SU-DHL-6 (cell line): ENCODE measurements around the gene GNG4.

Experiments used
- H2AFZ ChIP-seq: fragments of 200-600 bp; sonication (generic); 2 replicates; pipeline ENCODE4 v1.6.1; 2014; ENCODE audit warnings: low read depth, mild to moderate bottlenecking, moderate library complexity, mixed read lengths, antibody characterized with exemption, low read length; ENCODE audit not compliant: severe bottlenecking
- H3F3A ChIP-seq: fragments of 200-600 bp; shearing (Covaris generic); 2 replicates; pipeline ENCODE4 v1.6.0; 2016; ENCODE audit warnings: antibody characterized with exemption, mild to moderate bottlenecking; ENCODE audit not compliant: insufficient read depth
- H3K27ac ChIP-seq: fragments of 200-600 bp; sonication (generic); 2 replicates; pipeline ENCODE4 v1.5.1; 2016; ENCODE audit warnings: low read depth, mild to moderate bottlenecking, low read length, moderate library complexity, mixed read lengths
- H3K27me3 ChIP-seq: fragments of 200-600 bp; sonication (generic), shearing (Covaris generic); 2 replicates; pipeline ENCODE4 v1.6.0; 2014; ENCODE audit warnings: mild to moderate bottlenecking, low read length
- H3K36me3 ChIP-seq: fragments of 200-600 bp; sonication (generic); 2 replicates; pipeline ENCODE4 v1.6.1; 2014; ENCODE audit warnings: mild to moderate bottlenecking, low read length, mixed read lengths
- H3K4me2 ChIP-seq: fragments of 300-600, 200-600 bp; shearing (Covaris generic), sonication (generic); 2 replicates; pipeline ENCODE4 v1.6.0; 2014; ENCODE audit warnings: low read length, low read depth, mild to moderate bottlenecking; ENCODE audit not compliant: poor library complexity, severe bottlenecking
- H3K4me3 ChIP-seq: fragments of 200-600 bp; sonication (generic); 2 replicates; pipeline ENCODE4 v1.5.1; 2014; ENCODE audit warnings: antibody characterized with exemption, low read length, mild to moderate bottlenecking, mixed read lengths; ENCODE audit not compliant: insufficient read depth, poor library complexity, severe bottlenecking
- H3K79me2 ChIP-seq: fragments of 200-600 bp; sonication (generic); 2 replicates; pipeline ENCODE4 v1.6.1; 2014; ENCODE audit warnings: mild to moderate bottlenecking, low read length, moderate library complexity; ENCODE audit not compliant: insufficient read depth
- H3K9ac ChIP-seq: fragments of 200-600 bp; sonication (generic); 2 replicates; pipeline ENCODE4 v1.7.0; 2014; ENCODE audit warnings: mild to moderate bottlenecking, low read length
- H3K9me2 ChIP-seq: fragments of 200-600 bp; sonication (generic); replicated peaks from 2 replicates; pipeline ENCODE4 v1.6.1; 2014; ENCODE audit warnings: low read length; ENCODE audit not compliant: insufficient read depth
- H3K9me3 ChIP-seq: fragments of 200-600 bp; sonication (generic); 2 replicates; pipeline ENCODE4 v1.6.1; 2014; ENCODE audit warnings: low read length, mixed read lengths; ENCODE audit not compliant: insufficient read depth
- H4K20me1 ChIP-seq: fragments of 200-600 bp; sonication (generic); 2 replicates; pipeline ENCODE4 v1.6.1; 2014; ENCODE audit warnings: low read depth, mild to moderate bottlenecking, antibody characterized with exemption, low read length, moderate library complexity, mixed read lengths
- CTCF ChIP-seq: fragments of 200-600 bp; sonication (generic); IDR thresholded peaks from one replicate; pipeline ENCODE4 v1.5.1; 2017; ENCODE audit warnings: antibody characterized with exemption, mild to moderate bottlenecking, low read length, moderate library complexity; ENCODE audit not compliant: insufficient read depth, poor library complexity, severe bottlenecking
- EZH2phosphoT487 ChIP-seq: fragments of 200-600 bp; sonication (generic), shearing (Covaris generic); conservative IDR thresholded peaks from 2 replicates; pipeline ENCODE4 v1.6.1; 2018; ENCODE audit warnings: mild to moderate bottlenecking, antibody characterized with exemption, low read length, moderate library complexity, mixed read lengths

GNG4 gene

GRCh38 chr1:235661568-235661967 is 12.0 kb upstream of the GNG4 start:
- H3K4me3 ChIP-seq: no peak overlapping the region
- H3K4me2 ChIP-seq: no peak overlapping the region
- TF ChIP-seq EZH2phosphoT487: no peak
- TF ChIP-seq CTCF: no peak
- no peaks in the 10 kb centered on the region for H3F3A ChIP-seq
- H3K9ac ChIP-seq: no peak overlapping the region
- no peaks in the 10 kb centered on the region for H4K20me1 ChIP-seq
- H3K27me3 ChIP-seq: no peaks in the 10 kb centered on the region
- no peaks in the 10 kb centered on the region for H3K79me2 ChIP-seq
- H3K9me3 ChIP-seq: no peaks in the 10 kb centered on the region
- no peaks in the 10 kb centered on the region for H3K9me2 ChIP-seq
- no peak overlapping the region for H3K27ac ChIP-seq
- H3K36me3 ChIP-seq: no peaks in the 10 kb centered on the region
- H2AFZ ChIP-seq: no peak overlapping the region

GRCh38 chr1:235659186-235659771 is 9.7 kb upstream of the GNG4 start:
- Histone ChIP-seq H3K9me3 (no peaks in the 10 kb centered on the region), H3F3A (no peaks in the 10 kb centered on the region), H3K36me3 (no peaks in the 10 kb centered on the region), H3K79me2 (no peaks in the 10 kb centered on the region), H3K27ac (no peak overlapping the region), H3K4me3 (no peak overlapping the region), H2AFZ (no peak overlapping the region), H4K20me1 (no peaks in the 10 kb centered on the region), H3K27me3 (no peaks in the 10 kb centered on the region), H3K4me2 (no peak overlapping the region), H3K9ac (no peak overlapping the region), H3K9me2 (no peaks in the 10 kb centered on the region)
- TF ChIP-seq CTCF (no peak), EZH2phosphoT487 (no peak)

GRCh38 chr1:235657747-235658526 is 8.4 kb upstream of the GNG4 start:
- Histone ChIP-seq H3K27ac (no peak overlapping the region), H3K9me3 (no peaks in the 10 kb centered on the region), H3K9me2 (no peaks in the 10 kb centered on the region), H3K36me3 (no peaks in the 10 kb centered on the region), H3F3A (no peaks in the 10 kb centered on the region), H3K27me3 (no peaks in the 10 kb centered on the region), H3K4me2 (no peak overlapping the region), H4K20me1 (no peaks in the 10 kb centered on the region), H3K9ac (no peak overlapping the region), H2AFZ (no peak overlapping the region), H3K79me2 (no peaks in the 10 kb centered on the region), H3K4me3 (no peak overlapping the region)
- no peak for TF ChIP-seq EZH2phosphoT487
- TF ChIP-seq CTCF: no peak
